ENCODE results near the gene SYNGR2. TPM values are rescaled to one million over a fixed set of nuclear protein-coding genes. Genes with fewer than 3 reads are reported as not detected.
"Not testable (repeated sequence)": the region's sequence is repeated elsewhere in the genome, so short reads cannot be mapped to it uniquely, and the experiment has no call there.

The SYNGR2 gene
- total RNA-seq, 1 donor from 2014 or later: 206 TPM

DNA sequence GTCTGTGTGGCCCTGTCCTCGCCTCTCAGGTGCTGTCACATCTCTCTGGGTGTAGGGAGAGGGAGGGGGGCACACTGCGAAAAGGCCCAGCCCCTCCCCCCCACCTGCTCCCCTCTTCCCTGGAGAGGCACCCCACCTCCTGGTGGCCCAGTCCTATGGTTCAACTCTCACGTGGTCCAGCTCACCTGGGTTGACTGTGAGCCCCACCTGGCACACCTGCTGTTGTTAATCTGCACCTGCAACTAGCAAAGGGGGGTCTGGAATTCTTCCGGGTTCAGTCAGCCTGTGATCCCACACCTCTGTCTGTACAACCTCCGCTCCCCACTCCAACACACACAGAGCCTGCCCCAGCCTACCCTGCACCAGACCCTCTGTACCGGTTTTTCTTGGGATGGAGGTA lies 2.0 kb upstream of the SYNGR2 start:
- no peaks in the 10 kb centered on the region for H3K9me3 ChIP-seq
- no peak for DNase-seq
- H3K27ac ChIP-seq: no peak overlapping the region
- peaks cover 23% of the 10 kb centered on the region for H3K4me1 ChIP-seq
- TF ChIP-seq, protein P1, sequence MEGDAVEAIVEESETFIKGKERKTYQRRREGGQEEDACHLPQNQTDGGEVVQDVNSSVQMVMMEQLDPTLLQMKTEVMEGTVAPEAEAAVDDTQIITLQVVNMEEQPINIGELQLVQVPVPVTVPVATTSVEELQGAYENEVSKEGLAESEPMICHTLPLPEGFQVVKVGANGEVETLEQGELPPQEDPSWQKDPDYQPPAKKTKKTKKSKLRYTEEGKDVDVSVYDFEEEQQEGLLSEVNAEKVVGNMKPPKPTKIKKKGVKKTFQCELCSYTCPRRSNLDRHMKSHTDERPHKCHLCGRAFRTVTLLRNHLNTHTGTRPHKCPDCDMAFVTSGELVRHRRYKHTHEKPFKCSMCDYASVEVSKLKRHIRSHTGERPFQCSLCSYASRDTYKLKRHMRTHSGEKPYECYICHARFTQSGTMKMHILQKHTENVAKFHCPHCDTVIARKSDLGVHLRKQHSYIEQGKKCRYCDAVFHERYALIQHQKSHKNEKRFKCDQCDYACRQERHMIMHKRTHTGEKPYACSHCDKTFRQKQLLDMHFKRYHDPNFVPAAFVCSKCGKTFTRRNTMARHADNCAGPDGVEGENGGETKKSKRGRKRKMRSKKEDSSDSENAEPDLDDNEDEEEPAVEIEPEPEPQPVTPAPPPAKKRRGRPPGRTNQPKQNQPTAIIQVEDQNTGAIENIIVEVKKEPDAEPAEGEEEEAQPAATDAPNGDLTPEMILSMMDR (IDR thresholded peaks at IDR 0.05): no peak
- intact Hi-C loops (cut with DNase I): no loop called here
- H3K4me3 ChIP-seq: no peak overlapping the region
- H3K36me3 ChIP-seq: peaks cover 9% of the 10 kb centered on the region
- ATAC-seq: no peak
- H3K27me3 ChIP-seq: no peaks in the 10 kb centered on the region

DNA sequence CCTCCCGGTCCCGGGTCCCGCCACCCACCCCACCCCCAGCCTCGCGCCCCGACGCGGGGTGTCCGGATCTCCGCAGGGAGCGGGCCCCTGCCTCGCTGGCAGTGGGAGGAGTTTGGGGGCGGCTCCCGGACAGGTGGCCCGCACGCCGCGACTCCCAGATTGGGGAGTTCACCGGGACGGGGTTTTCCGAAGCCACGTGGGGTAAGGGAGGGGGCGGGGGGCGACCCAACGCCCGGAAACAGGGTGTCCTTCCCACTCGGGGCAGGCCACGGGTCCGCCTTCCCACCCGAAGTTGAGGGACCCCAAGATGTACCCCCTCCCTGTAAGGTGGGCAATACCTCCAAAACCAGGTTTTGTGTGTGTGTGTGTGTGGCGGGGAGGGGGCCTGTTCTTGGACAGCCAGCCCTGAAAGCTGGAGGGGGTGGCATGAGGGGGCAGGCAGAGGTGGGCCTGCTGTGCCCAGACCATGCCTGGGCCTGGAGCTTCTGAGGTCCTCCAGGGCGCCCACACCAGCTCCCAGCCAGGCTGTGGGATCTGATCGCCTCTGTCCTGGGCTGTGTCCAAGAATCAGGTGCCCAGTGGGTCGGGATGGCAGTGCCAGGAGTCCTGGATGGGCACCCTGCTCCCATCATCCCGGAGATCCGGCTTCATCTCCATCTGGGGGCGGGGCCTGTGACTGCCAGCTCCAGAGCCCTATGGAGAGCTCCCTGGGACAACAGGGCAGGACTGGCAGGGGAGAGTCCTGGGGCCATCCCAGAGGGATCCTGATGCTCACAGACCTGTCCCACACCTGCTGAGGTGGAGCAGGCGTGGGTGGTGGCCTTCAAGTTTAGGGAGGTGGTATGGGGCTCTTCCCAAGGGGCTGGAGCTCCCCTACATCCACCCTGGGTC lies 767 bp downstream of the SYNGR2 start:
- peak overlapping the region; percentile 85 for H3K4me3 ChIP-seq
- TF ChIP-seq, protein P1 (IDR thresholded peaks at IDR 0.05): no peak
- intact Hi-C loops (cut with DNase I): no loop called here
- peaks cover 51% of the 10 kb centered on the region for H3K4me1 ChIP-seq
- DNase-seq (peak; percentile 86), ATAC-seq (peak; percentile 51)
- no peaks in the 10 kb centered on the region for H3K9me3 ChIP-seq
- no peaks in the 10 kb centered on the region for H3K27me3 ChIP-seq
- peak overlapping the region; percentile 84 for H3K27ac ChIP-seq
- peaks cover 26% of the 10 kb centered on the region for H3K36me3 ChIP-seq

DNA sequence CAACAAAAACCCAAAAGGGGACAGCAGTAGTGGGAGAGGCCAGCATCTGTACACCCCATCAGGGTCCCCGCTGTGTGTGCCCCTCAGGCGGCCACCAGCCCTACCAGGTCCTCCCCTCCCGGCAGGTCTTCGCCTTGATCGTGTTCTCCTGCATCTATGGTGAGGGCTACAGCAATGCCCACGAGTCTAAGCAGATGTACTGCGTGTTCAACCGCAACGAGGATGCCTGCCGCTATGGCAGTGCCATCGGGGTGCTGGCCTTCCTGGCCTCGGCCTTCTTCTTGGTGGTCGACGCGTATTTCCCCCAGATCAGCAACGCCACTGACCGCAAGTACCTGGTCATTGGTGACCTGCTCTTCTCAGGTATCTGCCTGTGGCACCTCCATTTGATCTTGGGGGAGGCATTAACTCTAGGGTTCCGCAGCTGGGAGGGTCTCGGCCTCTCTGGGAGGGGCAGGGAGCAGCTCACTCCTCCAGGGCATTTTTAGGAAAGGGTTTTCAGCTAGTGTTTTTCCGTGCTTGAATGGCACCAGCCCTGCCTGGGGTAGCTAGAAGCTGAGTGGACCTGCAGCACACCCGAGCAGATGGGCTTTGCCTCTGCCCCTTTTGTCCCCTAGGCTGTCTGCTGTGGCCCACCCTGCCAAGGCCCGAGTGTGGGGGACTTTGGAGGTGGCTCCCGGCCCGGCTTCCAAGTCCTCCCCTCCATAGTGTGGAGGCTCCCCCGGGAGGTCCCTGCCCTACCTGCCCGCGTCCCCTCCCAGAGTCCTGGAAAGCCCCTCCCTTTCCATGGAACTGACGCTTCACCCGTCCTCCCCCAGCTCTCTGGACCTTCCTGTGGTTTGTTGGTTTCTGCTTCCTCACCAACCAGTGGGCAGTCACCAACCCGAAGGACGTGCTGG lies 2.6 kb downstream of the SYNGR2 start:
- Histone ChIP-seq H3K4me3 (no peak overlapping the region), H3K27ac (no peak overlapping the region)
- ATAC-seq: no peak

DNA sequence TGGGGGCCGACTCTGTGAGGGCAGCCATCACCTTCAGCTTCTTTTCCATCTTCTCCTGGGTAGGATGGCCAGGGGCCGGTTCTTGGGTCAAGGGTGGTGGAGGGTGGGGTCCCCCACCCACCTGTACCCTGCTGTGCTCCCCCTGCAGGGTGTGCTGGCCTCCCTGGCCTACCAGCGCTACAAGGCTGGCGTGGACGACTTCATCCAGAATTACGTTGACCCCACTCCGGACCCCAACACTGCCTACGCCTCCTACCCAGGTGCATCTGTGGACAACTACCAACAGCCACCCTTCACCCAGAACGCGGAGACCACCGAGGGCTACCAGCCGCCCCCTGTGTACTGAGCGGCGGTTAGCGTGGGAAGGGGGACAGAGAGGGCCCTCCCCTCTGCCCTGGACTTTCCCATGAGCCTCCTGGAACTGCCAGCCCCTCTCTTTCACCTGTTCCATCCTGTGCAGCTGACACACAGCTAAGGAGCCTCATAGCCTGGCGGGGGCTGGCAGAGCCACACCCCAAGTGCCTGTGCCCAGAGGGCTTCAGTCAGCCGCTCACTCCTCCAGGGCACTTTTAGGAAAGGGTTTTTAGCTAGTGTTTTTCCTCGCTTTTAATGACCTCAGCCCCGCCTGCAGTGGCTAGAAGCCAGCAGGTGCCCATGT lies 3.3 kb downstream of the SYNGR2 start:
- intact Hi-C loops (cut with DNase I): loop anchor here (10.0 kb wide), 1 partner anchor 57 kb away; no protein-coding TSS in a partner anchor
- not testable (repeated sequence) for ATAC-seq, H3K9me3 ChIP-seq, DNase-seq, H3K27me3 ChIP-seq
- Histone ChIP-seq H3K4me3 (peak overlapping the region; percentile 19), H3K4me1 (peaks cover 76% of the 10 kb centered on the region), H3K27ac (peak overlapping the region; percentile 87), H3K36me3 (peaks cover 26% of the 10 kb centered on the region)

More for the DNA sequence above, 2.6 kb downstream of the SYNGR2 start:
- Histone ChIP-seq H3K9me3 (no peaks in the 10 kb centered on the region), H3K36me3 (peaks cover 26% of the 10 kb centered on the region), H3K4me1 (peaks cover 68% of the 10 kb centered on the region), H3K27me3 (no peaks in the 10 kb centered on the region)
- intact Hi-C loops (cut with DNase I): loop anchor here (10.0 kb wide), 1 partner anchor 56 kb away; no protein-coding TSS in a partner anchor
- no peak for DNase-seq
- TF ChIP-seq, protein P1 (IDR thresholded peaks at IDR 0.05): no peak

DNA sequence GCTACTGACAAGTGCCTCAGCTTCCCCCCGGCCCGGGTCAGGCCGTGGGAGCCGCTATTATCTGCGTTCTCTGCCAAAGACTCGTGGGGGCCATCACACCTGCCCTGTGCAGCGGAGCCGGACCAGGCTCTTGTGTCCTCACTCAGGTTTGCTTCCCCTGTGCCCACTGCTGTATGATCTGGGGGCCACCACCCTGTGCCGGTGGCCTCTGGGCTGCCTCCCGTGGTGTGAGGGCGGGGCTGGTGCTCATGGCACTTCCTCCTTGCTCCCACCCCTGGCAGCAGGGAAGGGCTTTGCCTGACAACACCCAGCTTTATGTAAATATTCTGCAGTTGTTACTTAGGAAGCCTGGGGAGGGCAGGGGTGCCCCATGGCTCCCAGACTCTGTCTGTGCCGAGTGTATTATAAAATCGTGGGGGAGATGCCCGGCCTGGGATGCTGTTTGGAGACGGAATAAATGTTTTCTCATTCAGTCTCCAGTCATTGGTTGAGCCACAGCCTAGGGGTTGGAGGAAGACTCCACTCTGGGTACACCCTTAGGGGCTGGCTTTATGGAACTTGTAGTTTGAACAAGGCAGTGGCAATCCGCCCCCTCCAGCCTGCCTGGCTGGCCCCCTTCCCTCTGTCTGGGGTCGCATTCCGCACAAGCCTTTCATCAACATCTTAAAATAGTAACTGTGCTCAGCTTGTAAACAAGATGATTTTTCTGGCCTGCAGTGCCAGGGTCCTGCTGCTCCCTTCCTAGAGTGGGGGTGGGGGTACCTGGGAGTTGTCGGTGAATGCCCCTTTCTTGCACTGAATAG lies 4.1 kb downstream of the SYNGR2 start:
- TF ChIP-seq, protein P1 (IDR thresholded peaks at IDR 0.05): no peak

More for the DNA sequence above, 4.1 kb downstream of the SYNGR2 start:
- Histone ChIP-seq H3K27me3 (no peaks in the 10 kb centered on the region), H3K36me3 (peaks cover 26% of the 10 kb centered on the region), H3K4me1 (peaks cover 83% of the 10 kb centered on the region), H3K4me3 (peak overlapping the region; percentile 19), H3K9me3 (no peaks in the 10 kb centered on the region), H3K27ac (peak overlapping the region; percentile 87)
- intact Hi-C loops (cut with DNase I): loop anchor here (10.0 kb wide), 1 partner anchor 58 kb away; no protein-coding TSS in a partner anchor
- DNase-seq (peak; percentile 86), ATAC-seq (peak; percentile 21)
